H9 (cell line): ENCODE measurements around the gene KRT13. TPM values are rescaled to one million over a fixed set of nuclear protein-coding genes. Genes with fewer than 3 reads are reported as not detected.

ENCODE experiments used
- DNase-seq: peaks from one replicate; pipeline ENCODE4 v3.0.0-alpha.2; 2017
- H2AFZ ChIP-seq: one replicate; pipeline ENCODE4 v1.6.1; 2013; ENCODE audit warnings: mild to moderate bottlenecking, low read length, control low read depth, moderate library complexity
- H2AK5ac ChIP-seq: 2 replicates; pipeline ENCODE4 v1.6.1; 2013; ENCODE audit warnings: low read length, control low read depth, mixed read lengths; ENCODE audit not compliant: insufficient read length
- H2BK120ac ChIP-seq: one replicate; pipeline ENCODE4 v1.6.1; 2013; ENCODE audit warnings: low read depth, mild to moderate bottlenecking, low read length, control low read depth, inconsistent platforms; ENCODE audit not compliant: poor library complexity, severe bottlenecking
- H2BK12ac ChIP-seq: 2 replicates; pipeline ENCODE4 v1.6.1; 2013; ENCODE audit warnings: low read length, control low read depth, mixed read lengths, low read depth; ENCODE audit not compliant: insufficient read length
- H2BK15ac ChIP-seq: 2 replicates; pipeline ENCODE4 v1.6.1; 2013; ENCODE audit warnings: low read depth, low read length, control low read depth
- H2BK20ac ChIP-seq: one replicate; pipeline ENCODE4 v1.6.1; 2013; ENCODE audit warnings: low read depth, mild to moderate bottlenecking, low read length, control low read depth, inconsistent platforms; ENCODE audit not compliant: poor library complexity, severe bottlenecking
- H2BK5ac ChIP-seq: 2 replicates; pipeline ENCODE4 v1.6.1; 2013; ENCODE audit warnings: low read length, control low read depth, mixed read lengths; ENCODE audit not compliant: insufficient read length
- H3K14ac ChIP-seq: 2 replicates; pipeline ENCODE4 v1.6.1; 2013; ENCODE audit warnings: low read length, control low read depth; ENCODE audit not compliant: insufficient read depth
- H3K18ac ChIP-seq: 2 replicates; pipeline ENCODE4 v1.6.1; 2013; ENCODE audit warnings: low read depth, mild to moderate bottlenecking, mixed read lengths, low read length, control low read depth; ENCODE audit not compliant: insufficient read length
- H3K23ac ChIP-seq: 2 replicates; pipeline ENCODE4 v1.6.1; 2013; ENCODE audit warnings: low read length, control low read depth, mixed read lengths, low read depth; ENCODE audit not compliant: insufficient read length
- H3K23me2 ChIP-seq: 2 replicates; pipeline ENCODE4 v1.6.1; 2013; ENCODE audit warnings: low read depth, mild to moderate bottlenecking, mixed read lengths, low read length, control low read depth; ENCODE audit not compliant: insufficient read length, poor library complexity, severe bottlenecking
- H3K27ac ChIP-seq: 2 replicates; pipeline ENCODE4 v1.5.1; 2013; ENCODE audit warnings: low read length, control low read depth, mixed read lengths, low read depth; ENCODE audit not compliant: insufficient read length
- H3K27me3 ChIP-seq: 2 replicates; pipeline ENCODE4 v1.6.1; 2013; ENCODE audit warnings: low read length, control low read depth, inconsistent platforms; ENCODE audit not compliant: insufficient read depth
- H3K4ac ChIP-seq: 2 replicates; pipeline ENCODE4 v1.6.1; 2013; ENCODE audit warnings: low read depth, mild to moderate bottlenecking, control low read depth, inconsistent platforms, low read length, moderate library complexity
- H3K4me1 ChIP-seq: 2 replicates; pipeline ENCODE4 v1.6.1; 2013; ENCODE audit warnings: low read length, control low read depth, inconsistent platforms; ENCODE audit not compliant: insufficient read depth
- H3K4me2 ChIP-seq: 2 replicates; pipeline ENCODE4 v1.6.1; 2013; ENCODE audit warnings: low read length, control low read depth, mixed read lengths; ENCODE audit not compliant: insufficient read length, insufficient read depth
- H3K56ac ChIP-seq: 2 replicates; pipeline ENCODE4 v1.6.1; 2013; ENCODE audit warnings: low read depth, mild to moderate bottlenecking, mixed read lengths, low read length, control low read depth; ENCODE audit not compliant: insufficient read length
- H3K79me1 ChIP-seq: 2 replicates; pipeline ENCODE4 v1.6.1; 2013; ENCODE audit warnings: low read depth, mild to moderate bottlenecking, moderate library complexity, low read length, control low read depth, inconsistent platforms; ENCODE audit not compliant: insufficient read depth, poor library complexity, severe bottlenecking
- H3K79me2 ChIP-seq: 2 replicates; pipeline ENCODE4 v1.6.1; 2013; ENCODE audit warnings: low read length, control low read depth, inconsistent platforms; ENCODE audit not compliant: insufficient read depth
- H3K9ac ChIP-seq: 2 replicates; pipeline ENCODE4 v1.6.1; 2013; ENCODE audit warnings: low read length, control low read depth, mixed read lengths; ENCODE audit not compliant: insufficient read length; ENCODE audit errors: extremely low read depth
- H3K9me3 ChIP-seq: one replicate; pipeline ENCODE4 v1.6.1; 2013; ENCODE audit warnings: low read depth, low read length, inconsistent platforms; ENCODE audit not compliant: control insufficient read depth
- H3T11ph ChIP-seq: one replicate; pipeline ENCODE4 v1.6.1; 2013; ENCODE audit warnings: mild to moderate bottlenecking, low read length, control low read depth, inconsistent platforms
- H4K20me1 ChIP-seq: one replicate; pipeline ENCODE4 v1.6.1; 2013; ENCODE audit not compliant: control insufficient read depth, insufficient read length, insufficient read depth
- H4K5ac ChIP-seq: 2 replicates; pipeline ENCODE4 v1.6.1; 2013; ENCODE audit warnings: low read depth, mild to moderate bottlenecking, mixed read lengths, low read length, control low read depth; ENCODE audit not compliant: insufficient read length
- H4K8ac ChIP-seq: replicated peaks from 2 replicates; pipeline ENCODE4 v1.6.1; 2013; ENCODE audit warnings: low read length, control low read depth, mixed read lengths, low read depth; ENCODE audit not compliant: insufficient read length
- H4K91ac ChIP-seq: 2 replicates; pipeline ENCODE4 v1.6.1; 2013; ENCODE audit warnings: low read depth, mild to moderate bottlenecking, moderate library complexity, mixed read lengths, low read length, control low read depth; ENCODE audit not compliant: insufficient read length
- H3K27ac Mint-ChIP-seq, 3 experiments: 2 replicates in 2 of 3; 3 replicates in 1 of 3; pipeline ENCODE4 v1.8.0; 2020 to 2021; ENCODE audit warnings: mixed read lengths in 3 of 3, mild to moderate bottlenecking in 1 of 3, moderate library complexity in 1 of 3
- H3K27me3 Mint-ChIP-seq: 2 replicates; pipeline ENCODE4 v1.8.0; 2021; ENCODE audit warnings: low read depth, mild to moderate bottlenecking, moderate library complexity, mixed read lengths
- H3K36me3 Mint-ChIP-seq, 3 experiments: 2 replicates in 2 of 3; 3 replicates in 1 of 3; pipeline ENCODE4 v1.8.0; 2020 to 2021; ENCODE audit warnings: low read depth in 3 of 3, mixed read lengths in 3 of 3; ENCODE audit not compliant: insufficient read depth in 1 of 3
- H3K4me1 Mint-ChIP-seq, 2 experiments: 2 replicates each; pipeline ENCODE4 v1.8.0; 2020; ENCODE audit warnings: mixed read lengths in 2 of 2
- H3K4me3 Mint-ChIP-seq, 2 experiments: 2 replicates in 1 of 2; 3 replicates in 1 of 2; pipeline ENCODE4 v1.8.0; 2020 to 2021; ENCODE audit warnings: mild to moderate bottlenecking in 2 of 2, mixed read lengths in 2 of 2, moderate library complexity in 1 of 2
- H3K9me3 Mint-ChIP-seq, 2 experiments: 2 replicates in 1 of 2; 3 replicates in 1 of 2; pipeline ENCODE4 v1.8.0; 2020; ENCODE audit warnings: mild to moderate bottlenecking in 2 of 2, mixed read lengths in 2 of 2, moderate library complexity in 1 of 2
- WGBS: extraction: QIAGEN DNeasy Blood & Tissue Kit; methylation state at CpG from one replicate; pipeline ENCODE4 v1.1.7; 2013; ENCODE audit warnings: missing lambda C conversion rate, low lambda C conversion rate, mixed read lengths; ENCODE audit not compliant: insufficient read length; ENCODE audit errors: extremely low coverage; 5-methylcytosine and 5-hydroxymethylcytosine counted together
- total RNA-seq: library from RNA; stranded (reverse); gene quantifications from 2 replicates; pipeline ENCODE4 v1.2.1, GENCODE V29; 2021
- TF ChIP-seq, protein P1 (sequence below): fragments of 200-600 bp; sonication (generic); conservative IDR thresholded peaks from 3 replicates; pipeline ENCODE4 v1.8.0; 2021; ENCODE audit warnings: antibody characterized with exemption, mild to moderate bottlenecking

Gene KRT13
- total RNA-seq, 1 experiment from 2014 or later, result not detected

DNA sequence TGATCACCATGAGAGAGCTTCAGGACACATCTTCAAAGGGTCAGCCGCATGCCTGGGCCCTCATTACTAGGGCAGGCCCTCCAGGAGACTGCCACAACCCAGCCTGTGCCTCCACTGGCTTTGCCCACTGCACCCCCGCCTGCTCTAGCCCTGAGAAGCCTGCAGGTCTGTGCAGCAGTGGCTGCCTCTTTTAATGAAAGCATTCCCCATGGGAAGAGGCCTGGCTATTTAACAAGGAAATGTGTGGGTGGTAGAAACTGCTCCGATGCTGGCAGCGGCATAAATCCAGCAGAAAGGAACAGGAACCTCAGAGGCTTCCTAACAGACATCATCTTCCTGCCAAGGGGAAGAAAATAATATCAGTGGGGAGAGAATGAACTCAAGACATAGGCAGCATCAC, 37.9 kb downstream of the KRT13 start:
- Mint-ChIP-seq H3K4me3 (no peak overlapping the region), H3K36me3 (no peaks in the 10 kb centered on the region), H3K4me1 (no peaks in the 10 kb centered on the region), H3K27me3 (peaks cover 8% of the 10 kb centered on the region), H3K27ac (no peak overlapping the region), H3K9me3 (peaks cover 9% of the 10 kb centered on the region in 2 experiments; a peak in 3 of 5 replicates)
- TF ChIP-seq, protein P1, sequence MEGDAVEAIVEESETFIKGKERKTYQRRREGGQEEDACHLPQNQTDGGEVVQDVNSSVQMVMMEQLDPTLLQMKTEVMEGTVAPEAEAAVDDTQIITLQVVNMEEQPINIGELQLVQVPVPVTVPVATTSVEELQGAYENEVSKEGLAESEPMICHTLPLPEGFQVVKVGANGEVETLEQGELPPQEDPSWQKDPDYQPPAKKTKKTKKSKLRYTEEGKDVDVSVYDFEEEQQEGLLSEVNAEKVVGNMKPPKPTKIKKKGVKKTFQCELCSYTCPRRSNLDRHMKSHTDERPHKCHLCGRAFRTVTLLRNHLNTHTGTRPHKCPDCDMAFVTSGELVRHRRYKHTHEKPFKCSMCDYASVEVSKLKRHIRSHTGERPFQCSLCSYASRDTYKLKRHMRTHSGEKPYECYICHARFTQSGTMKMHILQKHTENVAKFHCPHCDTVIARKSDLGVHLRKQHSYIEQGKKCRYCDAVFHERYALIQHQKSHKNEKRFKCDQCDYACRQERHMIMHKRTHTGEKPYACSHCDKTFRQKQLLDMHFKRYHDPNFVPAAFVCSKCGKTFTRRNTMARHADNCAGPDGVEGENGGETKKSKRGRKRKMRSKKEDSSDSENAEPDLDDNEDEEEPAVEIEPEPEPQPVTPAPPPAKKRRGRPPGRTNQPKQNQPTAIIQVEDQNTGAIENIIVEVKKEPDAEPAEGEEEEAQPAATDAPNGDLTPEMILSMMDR, result no peak
- Histone ChIP-seq H3K23me2 (no peaks in the 10 kb centered on the region), H4K8ac (no peak overlapping the region), H4K20me1 (no peaks in the 10 kb centered on the region), H4K91ac (no peak overlapping the region), H2BK12ac (no peak overlapping the region), H2AFZ (no peak overlapping the region), H2BK5ac (no peak overlapping the region), H3K4ac (no peak overlapping the region), H2BK120ac (no peak overlapping the region), H3K79me1 (no peaks in the 10 kb centered on the region), H3K27ac (no peak overlapping the region), H2AK5ac (no peak overlapping the region), H3K23ac (no peak overlapping the region), H3K56ac (no peak overlapping the region), H3K9ac (no peak overlapping the region), H3K27me3 (no peaks in the 10 kb centered on the region), H2BK20ac (no peak overlapping the region), H3K18ac (no peak overlapping the region), H3K79me2 (no peaks in the 10 kb centered on the region), H3K4me1 (no peaks in the 10 kb centered on the region), H3K4me2 (no peak overlapping the region), H3K9me3 (no peaks in the 10 kb centered on the region), H4K5ac (no peak overlapping the region), H3T11ph (no peak overlapping the region), H3K14ac (no peak overlapping the region), H2BK15ac (no peak overlapping the region)
- no CpG with 5 or more reads among the region's 4 CpGs for WGBS
- no peak for DNase-seq
